GM18868 (cell line): ENCODE results near the gene PPM1J.

ENCODE experiments used
- ATAC-seq: cut with Tn5 transposase; IDR thresholded peaks from one replicate; pipeline ENCODE4 v1.9.1; 2021; ENCODE audit warnings: mild to moderate bottlenecking, moderate library complexity; ENCODE audit not compliant: unreplicated experiment

PPM1J gene

DNA sequence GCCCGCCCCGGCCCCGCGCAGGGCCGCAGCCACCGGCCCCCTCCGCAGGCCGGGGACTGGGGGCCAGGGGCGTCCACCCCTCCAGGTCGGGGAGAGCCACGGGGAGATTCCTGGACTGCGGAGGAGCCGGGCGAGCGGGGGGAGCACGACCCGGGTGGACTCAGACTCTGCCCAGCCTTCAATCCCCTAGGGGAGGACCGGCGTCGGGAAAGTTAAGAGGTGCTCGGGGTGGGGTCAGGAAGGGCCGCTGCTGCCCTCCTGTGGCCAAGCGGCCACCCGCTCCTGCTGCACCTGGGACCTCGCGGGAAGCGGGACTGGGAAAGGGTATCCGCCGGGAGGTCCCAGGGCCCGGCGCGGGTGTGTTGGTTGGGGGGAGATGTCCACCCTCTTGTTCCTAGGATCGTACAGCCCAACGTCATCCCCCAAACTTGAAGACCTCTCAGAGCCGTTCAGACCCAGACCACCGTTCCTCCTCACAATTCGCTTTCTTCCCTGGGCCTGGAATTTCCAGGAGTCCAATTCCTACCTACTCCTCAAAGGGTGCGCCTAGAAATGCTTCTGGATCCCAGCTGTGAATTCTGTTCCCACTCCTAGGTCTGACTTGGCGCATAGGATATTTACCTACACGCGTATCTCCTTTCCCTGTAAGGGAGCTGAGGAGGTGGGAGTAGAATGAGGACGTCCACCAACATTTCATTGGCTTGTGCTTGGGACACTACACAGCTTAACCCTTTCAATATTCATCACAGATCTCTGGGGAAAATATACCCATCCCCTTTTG lies 7.7 kb downstream of the PPM1J start:
- ATAC-seq, result peak; percentile 50

DNA sequence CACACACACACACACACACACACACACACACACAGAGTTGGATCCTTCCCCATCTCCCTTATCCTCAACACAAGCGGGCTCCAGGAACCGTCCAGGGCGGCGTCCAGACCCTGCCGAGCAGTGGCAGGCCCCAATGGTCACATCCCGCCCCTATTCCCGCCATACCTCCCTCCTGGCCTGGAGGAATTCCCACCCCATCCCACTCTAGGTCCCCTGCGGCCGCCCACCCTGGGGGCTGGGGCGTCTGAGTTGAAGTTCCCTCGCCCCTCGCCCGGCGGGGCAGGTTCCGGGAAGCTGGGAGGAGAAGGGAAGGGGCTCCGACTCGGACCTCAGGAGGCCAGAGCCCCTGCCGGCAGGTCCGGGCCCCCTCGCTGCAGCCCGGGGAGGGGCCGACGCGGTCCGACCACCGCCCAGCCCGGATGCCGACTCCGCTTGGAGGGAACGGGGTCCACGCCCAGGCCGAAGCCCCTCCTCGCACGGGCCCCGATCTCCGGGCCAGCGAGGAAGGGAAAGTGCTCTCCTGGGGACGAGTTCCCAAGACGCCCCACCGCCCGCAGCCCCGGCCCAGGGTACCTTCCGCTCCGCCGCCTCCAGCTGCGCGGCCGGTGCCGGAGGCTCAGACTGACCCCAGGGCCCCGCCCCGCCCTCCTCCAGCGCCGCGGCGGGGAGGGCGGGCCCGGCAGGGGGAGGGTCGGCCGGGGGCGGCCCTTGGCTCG lies 8.5 kb downstream of the PPM1J start, which contains the start of gene RHOC:
Gene RHOC, minus strand, starts transcription at position 623 of the 716 bp plus-strand sequence. CDS start 3,328 bp downstream, outside the sequence.
- peak; percentile 68 for ATAC-seq

DNA sequence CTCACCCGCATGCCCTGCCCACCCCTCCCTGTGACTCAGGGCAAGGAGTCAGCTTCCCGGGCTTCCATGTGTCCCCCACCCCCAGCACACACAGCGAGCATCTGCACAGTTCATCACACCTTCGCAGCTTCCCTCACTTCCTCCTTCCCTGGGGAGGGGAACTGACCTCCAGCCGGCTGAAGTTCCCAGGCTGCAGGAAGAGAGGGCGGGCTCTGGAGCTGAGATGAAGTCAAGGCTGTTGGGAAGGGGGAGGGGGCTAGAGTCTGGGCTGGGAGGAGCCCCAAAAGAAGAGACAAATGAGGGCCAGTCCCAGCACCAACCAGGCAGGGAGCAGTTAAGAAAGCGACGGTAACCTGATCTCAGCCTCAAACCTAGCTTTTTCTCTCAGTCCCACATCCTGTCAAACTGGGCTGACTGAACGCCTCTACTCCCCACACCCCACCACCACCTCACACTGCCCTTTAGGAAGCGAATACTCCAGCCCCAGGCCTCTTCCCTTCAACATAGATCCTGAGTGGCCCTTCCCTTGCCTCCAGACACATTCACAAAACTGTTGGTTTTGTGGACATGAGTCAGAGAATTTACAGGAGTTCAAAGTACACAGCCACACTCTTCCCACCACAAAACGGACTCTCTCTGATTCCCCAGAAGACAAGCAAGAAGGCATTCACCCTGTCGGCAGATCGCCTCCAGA lies 10.1 kb downstream of the PPM1J start:
- ATAC-seq, result peak; percentile 68

DNA sequence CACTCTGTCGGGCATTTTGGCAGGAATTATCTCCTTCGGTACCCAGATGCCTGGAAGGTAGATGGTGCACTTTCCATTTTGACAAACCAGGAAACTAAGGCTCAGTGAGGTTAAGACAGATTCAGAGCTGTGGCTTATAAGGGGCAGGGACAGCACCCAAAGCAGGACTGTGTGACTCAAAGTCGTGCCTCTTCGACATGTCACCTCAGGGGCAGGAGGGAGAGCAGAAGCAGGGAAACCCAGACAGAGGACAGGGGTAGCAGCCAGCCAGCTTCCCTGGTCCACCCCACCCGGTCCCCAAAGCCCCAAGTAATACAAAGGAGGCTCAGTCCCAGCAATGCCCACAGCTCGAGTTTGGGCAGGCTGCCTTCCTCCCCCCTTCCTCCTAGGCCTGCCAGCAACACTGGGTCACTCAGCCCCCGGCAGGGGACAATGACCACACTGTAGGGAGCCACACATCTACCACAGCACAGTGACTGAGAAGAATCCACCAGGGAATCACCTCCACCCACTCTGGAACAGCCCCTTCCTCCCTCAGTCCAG lies 10.7 kb downstream of the PPM1J start:
- ATAC-seq, result no peak

DNA sequence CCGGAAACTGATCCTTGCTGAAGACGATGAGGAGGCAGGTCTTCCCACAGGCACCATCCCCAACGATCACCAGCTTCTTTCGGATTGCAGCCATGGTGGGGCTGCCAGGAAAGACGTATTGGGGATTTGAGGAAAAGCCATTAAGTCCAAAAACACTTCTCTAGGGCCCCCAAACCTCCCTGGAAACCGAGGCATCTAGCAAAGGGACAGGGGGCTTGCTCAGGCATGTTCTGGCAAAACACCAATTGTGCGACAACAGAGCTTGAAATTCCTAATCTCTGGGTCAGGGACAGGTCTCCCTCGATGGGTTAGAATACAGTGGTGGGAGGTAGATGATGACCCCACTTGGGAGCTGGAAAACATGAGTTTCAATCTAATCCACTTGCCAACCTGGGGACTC lies 11.4 kb downstream of the PPM1J start:
- no peak for ATAC-seq

DNA sequence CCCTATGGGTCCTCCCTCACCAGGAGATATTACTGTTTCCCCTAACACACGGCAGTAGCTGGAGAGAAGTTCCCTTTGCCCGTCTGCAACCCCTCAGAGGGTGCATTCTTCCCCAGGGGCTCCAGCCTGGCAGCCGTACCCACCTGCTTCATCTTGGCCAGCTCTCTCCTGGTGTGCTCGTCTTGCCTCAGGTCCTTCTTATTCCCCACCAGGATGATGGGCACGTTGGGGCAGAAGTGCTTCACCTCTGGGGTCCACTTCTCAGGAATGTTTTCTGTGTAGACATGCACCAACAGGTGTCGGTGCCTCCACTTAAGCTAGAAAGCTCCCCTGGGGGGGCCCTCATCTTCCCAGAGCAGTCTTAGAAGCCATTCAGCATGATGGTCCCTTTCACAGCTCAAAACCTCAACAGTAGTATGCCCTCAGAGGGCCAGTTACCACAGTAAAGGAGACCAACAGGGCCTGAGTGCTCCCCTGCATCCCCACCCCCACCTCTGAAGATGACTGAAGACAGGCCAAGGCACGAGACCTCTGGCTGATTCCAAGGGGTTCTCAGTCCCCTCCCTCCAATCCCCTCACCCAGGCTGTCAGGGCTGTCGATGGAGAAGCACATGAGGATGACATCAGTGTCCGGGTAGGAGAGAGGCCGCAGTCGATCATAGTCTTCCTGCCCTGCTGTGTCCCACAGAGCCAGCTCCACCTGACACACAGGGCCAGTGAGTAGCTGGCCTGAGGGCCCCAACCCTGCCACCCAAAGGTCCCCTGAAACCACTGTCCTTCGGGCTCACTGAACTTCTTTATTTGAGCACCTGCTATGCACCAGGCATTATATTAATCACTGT lies 12.5 kb downstream of the PPM1J start:
- ATAC-seq, result no peak

DNA sequence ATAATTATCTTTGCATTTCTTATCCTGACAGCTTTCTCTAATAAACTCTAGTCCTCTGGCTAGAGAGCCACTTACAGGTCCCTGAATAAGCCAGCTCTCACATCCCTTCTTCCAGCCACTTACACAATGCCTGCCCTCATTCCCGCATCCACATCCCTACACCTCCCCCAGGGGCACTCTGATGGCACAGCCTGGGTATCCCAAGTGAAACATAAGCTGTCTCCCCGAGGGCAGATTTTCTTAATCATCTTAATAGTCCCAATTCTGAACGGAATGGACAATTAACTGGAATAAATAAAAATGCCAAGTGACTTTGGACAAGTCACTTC lies 13.1 kb downstream of the PPM1J start:
- no peak for ATAC-seq

DNA sequence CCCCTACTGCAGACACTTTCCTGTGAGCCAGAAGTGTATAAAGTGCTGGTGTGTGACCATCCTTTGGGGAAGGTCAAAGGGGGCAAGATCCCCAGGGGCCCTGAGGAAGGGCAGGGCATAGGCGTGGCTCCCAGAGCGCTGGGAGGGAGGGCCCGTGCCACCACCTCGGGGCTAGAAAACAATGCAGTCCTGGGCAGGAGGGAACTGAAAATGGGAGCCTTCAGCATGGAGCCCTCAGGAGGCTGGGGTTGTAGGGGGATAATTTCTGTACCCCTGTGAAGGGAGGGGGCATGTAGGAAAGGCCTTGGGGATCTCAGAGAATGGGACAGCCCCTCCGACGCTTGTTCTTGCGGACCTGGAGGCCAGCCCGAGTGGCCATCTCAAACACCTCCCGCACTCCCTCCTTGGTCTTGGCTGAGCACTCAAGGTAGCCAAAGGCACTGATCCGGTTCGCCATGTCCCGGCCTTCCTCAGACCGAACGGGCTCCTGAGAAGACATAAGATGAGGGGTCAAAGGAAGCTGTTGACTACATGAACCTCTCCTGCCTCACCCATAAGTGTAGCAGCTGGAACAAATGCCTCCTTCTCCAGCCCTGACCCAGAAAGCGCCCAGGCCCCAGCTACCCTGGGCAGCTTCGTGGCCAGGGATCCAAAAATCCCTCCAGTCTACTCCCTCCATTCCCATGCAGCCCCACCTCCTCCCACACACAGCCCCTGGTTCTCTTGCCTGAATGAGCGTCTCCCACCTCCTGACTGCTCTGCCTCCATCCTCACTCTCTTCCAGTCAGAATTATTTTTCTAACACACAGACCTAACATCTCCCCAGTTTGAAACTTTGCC lies 13.7 kb downstream of the PPM1J start:
- ATAC-seq, result no peak

DNA sequence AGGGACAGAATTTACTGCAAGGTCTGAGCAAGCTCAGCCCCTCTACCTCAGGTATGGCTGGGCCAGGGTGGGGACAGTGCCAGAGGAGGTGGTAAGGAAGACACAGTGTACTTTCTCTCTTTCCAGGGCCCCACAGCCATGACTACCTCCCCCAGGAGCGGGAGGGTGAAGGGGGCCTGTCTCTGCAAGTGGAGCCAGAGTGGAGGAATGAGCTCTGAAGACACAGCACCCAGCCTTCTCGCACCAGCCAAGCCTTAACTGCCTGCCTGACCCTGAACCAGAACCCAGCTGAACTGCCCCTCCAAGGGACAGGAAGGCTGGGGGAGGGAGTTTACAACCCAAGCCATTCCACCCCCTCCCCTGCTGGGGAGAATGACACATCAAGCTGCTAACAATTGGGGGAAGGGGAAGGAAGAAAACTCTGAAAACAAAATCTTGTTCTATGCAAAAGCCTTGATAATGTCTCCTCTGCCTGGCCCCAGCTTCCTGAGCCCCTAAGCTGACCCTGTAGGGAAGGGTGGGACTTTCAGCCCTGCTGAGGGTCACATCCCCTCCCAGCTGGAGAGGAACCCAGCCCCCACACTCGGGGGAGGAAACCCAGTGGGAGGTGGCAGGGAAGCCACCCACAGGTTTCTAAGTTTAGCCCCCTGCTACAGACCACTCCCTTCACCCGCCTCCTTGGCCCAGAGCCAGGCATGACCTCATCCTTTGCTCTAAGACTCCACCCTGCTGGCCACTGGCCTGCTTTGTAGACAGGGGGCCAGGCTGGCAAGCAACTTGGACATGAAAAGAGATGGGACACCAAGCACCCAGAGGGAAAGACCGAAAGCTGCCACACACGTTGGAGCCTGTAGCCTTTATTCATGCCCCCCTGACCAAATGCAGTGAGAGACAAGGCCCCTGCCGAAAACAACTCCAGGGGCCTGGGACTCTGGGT lies 14.6 kb downstream of the PPM1J start:
- ATAC-seq, result peak; percentile 42

DNA sequence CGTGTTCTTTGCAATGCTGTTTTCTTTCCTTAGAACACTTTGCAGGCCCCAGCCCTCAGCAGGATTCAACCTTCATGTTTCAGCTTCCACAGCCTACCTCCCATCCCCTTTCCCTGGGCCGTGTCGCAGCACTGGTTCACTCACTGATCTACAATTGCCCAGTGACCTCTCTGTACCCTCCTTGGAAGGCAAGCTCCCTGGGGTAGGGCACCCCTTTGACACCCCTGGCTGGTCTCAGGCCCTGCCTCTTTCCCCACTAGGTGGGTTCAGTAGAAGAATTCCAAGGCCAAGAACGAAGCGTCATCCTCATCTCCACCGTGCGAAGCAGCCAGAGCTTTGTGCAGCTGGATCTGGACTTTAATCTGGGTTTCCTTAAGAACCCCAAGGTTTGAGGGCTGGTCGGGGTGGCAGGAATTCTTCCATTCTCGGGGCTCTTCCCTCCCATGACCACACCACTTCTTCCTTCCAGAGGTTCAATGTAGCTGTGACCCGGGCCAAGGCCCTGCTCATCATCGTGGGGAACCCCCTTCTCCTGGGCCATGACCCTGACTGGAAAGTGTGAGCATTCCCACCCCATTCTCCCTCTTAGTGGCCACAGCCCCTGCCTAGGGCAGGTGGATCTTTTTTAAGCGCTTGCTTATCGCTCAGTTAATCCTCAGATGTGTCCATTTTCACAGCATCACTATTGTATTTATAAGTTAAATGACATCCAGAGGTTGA lies 15.5 kb downstream of the PPM1J start:
- ATAC-seq, result no peak

DNA sequence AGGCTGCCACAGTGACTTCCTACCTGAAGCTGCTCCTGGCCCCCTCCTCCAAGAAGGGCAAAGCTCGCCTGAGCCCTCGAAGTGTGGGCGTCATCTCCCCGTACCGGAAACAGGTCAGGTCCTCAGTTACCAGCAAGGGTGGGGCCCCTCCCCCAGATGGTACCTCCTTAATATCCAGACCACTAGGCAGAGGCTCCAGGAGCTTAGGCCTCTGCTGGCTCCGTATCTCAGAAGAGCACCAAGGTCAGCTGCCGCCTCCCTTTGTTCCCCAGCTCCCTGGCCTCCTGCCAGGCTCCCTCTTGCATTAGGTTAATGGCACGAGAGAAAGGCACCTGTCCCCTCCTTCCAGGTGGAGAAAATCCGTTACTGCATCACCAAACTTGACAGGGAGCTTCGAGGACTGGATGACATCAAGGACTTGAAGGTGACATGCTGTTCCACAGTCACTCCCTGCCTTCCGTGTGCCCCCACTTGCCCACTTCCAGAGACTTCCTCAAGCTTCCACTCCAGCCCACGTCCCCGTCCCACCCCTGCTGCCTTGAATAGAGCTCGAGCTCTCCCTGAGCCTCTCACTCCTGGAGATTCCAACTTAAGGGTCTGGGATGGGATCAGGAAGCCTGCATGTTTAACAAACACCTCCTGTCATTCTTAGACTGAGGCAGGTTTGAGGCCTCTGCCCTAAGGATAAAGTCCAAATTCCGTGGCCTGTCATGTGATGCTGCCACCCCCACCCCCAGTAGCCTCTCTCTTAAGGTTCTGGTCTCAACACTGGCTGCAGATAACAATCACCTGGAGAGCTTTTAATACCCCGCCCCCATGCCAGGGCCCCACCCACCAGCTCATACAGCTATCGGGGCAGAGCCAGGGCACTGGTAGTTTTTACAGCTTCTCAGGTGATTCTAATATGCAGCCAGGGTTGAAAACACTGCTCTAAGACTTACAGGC lies 16.5 kb downstream of the PPM1J start:
- no peak for ATAC-seq

DNA sequence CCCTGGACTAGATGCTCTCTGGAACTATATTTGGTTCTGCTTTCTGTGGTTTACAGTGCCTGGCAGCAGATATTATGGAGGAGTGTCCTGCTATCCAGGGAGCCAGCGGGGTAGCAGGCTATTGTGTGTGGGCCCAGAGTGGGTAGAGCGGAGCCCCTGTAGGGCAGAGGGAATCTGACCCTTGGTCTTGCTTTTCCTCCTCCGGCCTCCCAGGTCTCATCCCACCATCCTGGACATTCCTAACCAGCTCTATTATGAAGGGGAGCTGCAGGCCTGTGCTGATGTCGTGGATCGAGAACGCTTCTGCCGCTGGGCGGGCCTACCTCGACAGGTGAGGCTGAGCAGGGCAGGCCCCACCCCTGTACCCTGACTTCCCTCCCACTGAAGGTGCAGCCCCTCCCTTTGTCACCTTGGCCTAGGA lies 17.3 kb downstream of the PPM1J start:
- no peak for ATAC-seq

DNA sequence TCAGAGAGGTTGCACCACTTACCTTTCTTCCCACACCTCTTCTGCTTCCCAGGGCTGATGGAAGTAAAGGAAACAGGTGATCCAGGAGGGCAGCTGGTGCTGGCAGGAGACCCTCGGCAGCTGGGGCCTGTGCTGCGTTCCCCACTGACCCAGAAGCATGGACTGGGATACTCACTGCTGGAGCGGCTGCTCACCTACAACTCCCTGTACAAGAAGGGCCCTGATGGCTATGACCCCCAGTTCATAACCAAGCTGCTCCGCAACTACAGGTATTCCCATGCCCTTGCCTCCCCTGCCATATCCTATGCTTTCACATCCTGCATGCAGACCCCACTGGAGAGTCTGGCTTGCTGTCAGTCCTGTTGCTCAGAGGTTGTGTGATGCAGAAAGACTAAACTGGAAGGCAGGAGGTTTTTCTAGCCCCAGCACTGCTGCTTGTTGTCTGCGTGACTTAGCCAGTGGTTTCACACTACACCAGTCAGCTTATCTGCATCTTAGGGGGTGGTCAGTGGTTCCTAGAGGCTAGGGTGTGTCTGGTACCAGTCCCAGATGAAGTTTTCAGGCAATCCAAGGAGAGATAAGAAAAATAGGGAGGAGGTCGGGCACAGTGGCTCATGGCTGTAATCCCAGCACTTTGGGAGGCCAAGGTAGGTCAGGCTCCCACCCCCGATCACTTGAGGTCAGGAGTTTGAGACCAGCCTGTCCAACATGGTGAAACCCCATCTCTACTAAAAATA lies 18.4 kb downstream of the PPM1J start:
- no peak for ATAC-seq

DNA sequence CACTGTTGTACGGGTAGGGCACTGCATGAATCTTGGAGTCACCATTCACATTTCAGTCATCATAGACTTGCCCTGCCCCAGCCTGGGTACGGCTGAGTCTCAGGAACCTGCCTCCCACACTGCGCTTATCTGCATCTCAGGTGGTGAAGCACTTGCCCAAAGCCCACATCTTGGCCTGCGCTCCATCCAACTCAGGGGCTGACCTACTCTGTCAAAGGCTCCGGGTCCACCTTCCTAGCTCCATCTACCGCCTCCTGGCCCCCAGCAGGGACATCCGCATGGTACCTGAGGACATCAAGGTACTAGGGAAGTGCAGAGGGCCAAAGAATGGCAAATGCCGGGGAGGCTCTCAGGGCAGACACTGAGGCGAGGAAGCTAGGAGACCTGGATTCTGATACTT lies 19.9 kb downstream of the PPM1J start:
- ATAC-seq, result no peak

DNA sequence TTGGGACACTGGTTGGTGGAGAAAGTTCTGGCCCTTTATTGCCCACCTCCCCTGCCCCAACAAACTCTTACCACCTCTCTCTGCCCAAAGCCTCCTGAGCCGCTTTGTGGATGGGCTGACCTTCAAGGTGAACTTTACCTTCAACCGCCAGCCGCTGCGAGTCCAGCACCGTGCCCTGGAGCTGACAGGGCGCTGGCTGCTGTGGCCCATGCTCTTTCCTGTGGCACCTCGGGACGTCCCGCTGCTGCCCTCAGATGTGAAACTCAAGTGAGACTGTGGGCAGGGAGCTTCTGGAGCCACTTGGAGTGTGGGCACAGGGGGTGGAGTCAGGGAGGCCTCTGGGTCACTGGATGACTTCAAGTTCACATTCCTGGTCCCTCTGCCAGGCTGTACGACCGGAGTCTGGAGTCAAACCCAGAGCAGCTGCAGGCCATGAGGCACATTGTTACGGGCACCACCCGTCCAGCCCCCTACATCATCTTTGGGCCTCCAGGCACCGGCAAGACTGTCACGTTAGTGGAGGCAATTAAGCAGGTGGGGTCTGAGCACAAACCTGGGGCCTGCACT lies 20.7 kb downstream of the PPM1J start:
- no peak for ATAC-seq

DNA sequence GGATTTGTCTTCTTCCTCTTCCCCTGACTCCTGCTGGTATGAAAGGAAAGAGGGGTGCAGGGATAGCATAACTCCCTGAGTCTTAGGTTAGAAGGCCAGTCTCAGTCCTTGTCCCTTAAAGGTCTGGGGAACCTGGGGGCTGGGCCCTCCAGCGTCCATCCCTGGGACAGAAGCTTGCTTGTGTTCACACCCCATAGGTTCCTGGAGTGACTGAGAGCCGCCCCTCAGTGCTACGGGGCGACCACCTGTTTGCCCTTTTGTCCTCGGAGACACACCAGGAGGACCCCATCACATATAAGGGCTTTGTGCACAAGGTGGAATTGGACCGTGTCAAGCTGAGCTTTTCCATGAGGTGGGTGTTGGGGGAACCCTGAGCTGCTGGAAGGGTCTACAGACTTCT lies 21.3 kb downstream of the PPM1J start:
- no peak for ATAC-seq
